ENCODE measurements around the gene ANO10.
"Not testable (repeated sequence)": the region's sequence is repeated elsewhere in the genome, so short reads cannot be mapped to it uniquely, and the experiment has no call there.

- TF ChIP-seq CTCF (conservative IDR thresholded peaks at IDR 0.05; ENCODE audit: low read depth, low read length); EZH2 (IDR thresholded peaks at IDR 0.05; ENCODE audit: borderline replicate concordance, low read depth, low read length, poor library complexity, severe bottlenecking): not testable (repeated sequence)
These were observed 43.2 kb upstream of the ANO10 start for GRCh38 chr3:43665011-43665410.
